HepG2 (cell line): ENCODE data around the gene TRPC4. TPM values are rescaled to one million over a fixed set of nuclear protein-coding genes. Genes with fewer than 3 reads are reported as not detected.

Experiments
- ATAC-seq: fragments of 200-7000 bp; cut with Tn5 transposase; 3 replicates; pipeline ENCODE4 v1.9.1; 2020; ENCODE audit warnings: mild to moderate bottlenecking, moderate library complexity
- BruUV-seq: library from RNA; stranded (reverse); fragments of 400-500 nt; replicated peaks from 2 replicates; lab custom pipeline; 2021; lab: Mats Ljungman, UMichigan
- CTCF ChIA-PET: fragments of 300-600 bp; formaldehyde crosslinking; extraction: SDS; loops from one replicate; lab custom pipeline; 2021; ENCODE audit warnings: low total read pairs, inconsistent platforms, low intra/inter-chr PET ratio; lab: Yijun Ruan, JAX
- POLR2A ChIA-PET: fragments of 350-600 bp; sonication (Branson Sonifier 250); formaldehyde crosslinking; loops from one replicate; lab custom pipeline; 2020; ENCODE audit warnings: antibody characterized with exemption, inconsistent platforms; lab: Yijun Ruan, JAX
- DNase-seq: peaks from one replicate; pipeline ENCODE4 v3.0.0-alpha.2; 2015; ENCODE audit warnings: low spot score
- FAIRE-seq: peaks from 3 replicates; lab custom pipeline; 2011; peaks lifted over from hg19 to GRCh38; lab: Jason Lieb, UNC
- H2AFZ ChIP-seq: one replicate; pipeline ENCODE4 v1.6.1; 2011; ENCODE audit warnings: low read length, inconsistent platforms
- H3K27ac ChIP-seq: fragments of 300-600 bp; 3 replicates; pipeline ENCODE4 v1.8.0; 2011; ENCODE audit warnings: mixed run types, mild to moderate bottlenecking, mixed read lengths, low read length, inconsistent platforms; ENCODE audit not compliant: insufficient read depth; ENCODE audit errors: extremely low read length
- H3K27me3 ChIP-seq, 2 experiments: fragments of 200-600 bp in 1 of 2; 2 replicates in 1 of 2; 3 replicates in 1 of 2; pipeline versions ENCODE4 v1.6.0 to v1.8.0; 2011; ENCODE audit warnings: low read length in 2 of 2, mild to moderate bottlenecking in 2 of 2, moderate library complexity in 2 of 2, inconsistent platforms in 1 of 2; ENCODE audit not compliant: insufficient read depth in 2 of 2, control insufficient read depth in 1 of 2
- H3K36me3 ChIP-seq, 2 experiments: fragments of 200-600 bp in 1 of 2; replicated peaks in 1 of 2; 2 replicates in 1 of 2; 3 replicates in 1 of 2; pipeline versions ENCODE4 v1.5.1 to v1.8.0; 2011; ENCODE audit warnings: low read length in 2 of 2, inconsistent platforms in 1 of 2; ENCODE audit not compliant: insufficient read depth in 2 of 2, control insufficient read depth in 1 of 2
- H3K4me1 ChIP-seq: 2 replicates; pipeline ENCODE4 v1.5.1; 2012; ENCODE audit warnings: low read length, inconsistent platforms; ENCODE audit not compliant: insufficient read depth
- H3K4me2 ChIP-seq: 2 replicates; pipeline ENCODE4 v1.6.0; 2011; ENCODE audit warnings: low read depth, low read length, inconsistent platforms
- H3K4me3 ChIP-seq, 3 experiments: fragments of 200-600 bp in 1 of 3; sonication (generic), shearing (Covaris generic) in 1 of 3; replicated peaks in 1 of 3; 2 replicates each; pipeline ENCODE4 v1.5.1; 2011 to 2016; ENCODE audit warnings: low read length in 3 of 3, inconsistent platforms in 2 of 3, low read depth in 2 of 3, mild to moderate bottlenecking in 2 of 3, control low read depth in 1 of 3, mixed read lengths in 1 of 3; ENCODE audit not compliant: insufficient read depth in 1 of 3
- H3K79me2 ChIP-seq: one replicate; pipeline ENCODE4 v1.6.1; 2011; ENCODE audit warnings: low read length, inconsistent platforms; ENCODE audit not compliant: insufficient read depth
- H3K9ac ChIP-seq: 2 replicates; pipeline ENCODE4 v1.6.0; 2011; ENCODE audit warnings: mild to moderate bottlenecking, low read depth, low read length, inconsistent platforms; ENCODE audit not compliant: insufficient read depth
- H3K9me3 ChIP-seq: 2 replicates; pipeline ENCODE4 v1.5.1; 2012; ENCODE audit warnings: mild to moderate bottlenecking, low read length
- H4K20me1 ChIP-seq: 2 replicates; pipeline ENCODE4 v1.6.0; 2011; ENCODE audit warnings: inconsistent platforms, mild to moderate bottlenecking, low read length, moderate library complexity; ENCODE audit not compliant: insufficient read depth
- CEBPB ChIP-seq: IDR thresholded peaks from 2 replicates; pipeline ENCODE4 v1.6.1; 2011; ENCODE audit warnings: low read depth, low read length, improper control_type of control experiment, borderline replicate concordance
- HMG20A ChIP-seq: IDR thresholded peaks from 2 replicates; pipeline ENCODE4 v1.6.1; 2016; ENCODE audit warnings: borderline replicate concordance
- PAF1 ChIP-seq: IDR thresholded peaks from 2 replicates; pipeline ENCODE4 v1.6.1; 2016; ENCODE audit warnings: missing genetic modification reagents, missing compliant biosample characterization
- REST ChIP-seq, 2 experiments: IDR thresholded peaks; 2 replicates each; pipeline ENCODE4 v1.6.1; 2011 to 2012; ENCODE audit warnings: low read length in 2 of 2, borderline replicate concordance in 1 of 2, low read depth in 1 of 2, mild to moderate bottlenecking in 1 of 2, moderate library complexity in 1 of 2
- THYN1 ChIP-seq: sonication (generic); formaldehyde crosslinking; IDR thresholded peaks from 2 replicates; pipeline ENCODE4 v1.8.1; 2023; ENCODE audit warnings: low read depth, mild to moderate bottlenecking, moderate library complexity, missing genetic modification reagents, borderline replicate concordance
- ZNF337 ChIP-seq: sonication (generic); formaldehyde crosslinking; IDR thresholded peaks from 2 replicates; pipeline ENCODE4 v1.5.1; 2020; ENCODE audit warnings: missing genetic modification reagents, low read depth, mild to moderate bottlenecking, borderline replicate concordance
- ZNF569 ChIP-seq: sonication (generic); formaldehyde crosslinking; IDR thresholded peaks from 2 replicates; pipeline ENCODE4 v1.5.0; 2020; ENCODE audit warnings: mild to moderate bottlenecking, missing genetic modification reagents, moderate library complexity, borderline replicate concordance
- ZNF792 ChIP-seq: IDR thresholded peaks from 2 replicates; pipeline ENCODE4 v1.6.1; 2016
- ZNF850 ChIP-seq: sonication (generic); formaldehyde crosslinking; conservative IDR thresholded peaks from 2 replicates; pipeline ENCODE4 v1.9.0; 2021; ENCODE audit warnings: mild to moderate bottlenecking, missing genetic modification reagents
- ZNF891 ChIP-seq: sonication (generic); formaldehyde crosslinking; IDR thresholded peaks from 2 replicates; pipeline ENCODE4 v1.5.0; 2020; ENCODE audit warnings: mild to moderate bottlenecking, missing genetic modification reagents
- WGBS: methylation state at CpG from one replicate; pipeline ENCODE4 v1.1.6; 2017; ENCODE audit warnings: low lambda C conversion rate; 5-methylcytosine and 5-hydroxymethylcytosine counted together
- in situ Hi-C: cut with HindIII; loops from 2 replicates; pipeline ENCODE4 v1.10.0; 2017; ENCODE audit warnings: low pct_unique_long_range_greater_than_20kb; ENCODE audit not compliant: extremely low pct_ligation_motif_present
- intact Hi-C: fragments of 100-400 bp; cut with micrococcal nuclease; formaldehyde crosslinking; loops from one replicate; pipeline ENCODE4 v1.10.0; 2022; ENCODE audit not compliant: unreplicated experiment
- polyA plus RNA-seq, 8 experiments: library from polyadenylated mRNA; depleted of rRNA in 3 of 8; stranded (reverse) in 7 of 8; unstranded in 1 of 8; fragments of >200 nt; fragmentation: Illumina TruSeq in 4 of 8; extraction: Trizol in 4 of 8; gene quantifications; 2 replicates each; pipeline versions ENCODE4 v1.2.1 to v1.2.3, GENCODE V29; 2011 to 2016; ENCODE audit warnings: low read depth in 4 of 8, missing spikeins in 1 of 8, mixed read lengths in 1 of 8; ENCODE audit not compliant: insufficient read depth in 1 of 8
- total RNA-seq, 5 experiments: library from RNA; depleted of rRNA; stranded (reverse); fragments of >200 nt; fragmentation: Illumina TruSeq; extraction: Trizol; gene quantifications; 2 replicates each; pipeline ENCODE4 v1.2.3, GENCODE V29; 2016; ENCODE audit warnings: low read depth in 1 of 5
- TF ChIP-seq, protein P1 (sequence below): sonication (generic); formaldehyde crosslinking; IDR thresholded peaks from 2 replicates; pipeline ENCODE4 v1.8.1; 2023; ENCODE audit warnings: missing genetic modification reagents, mild to moderate bottlenecking, borderline replicate concordance

TRPC4 gene
- total and polyA plus RNA-seq, 2 of the 13 experiments (the other 11 are each of a cell fraction or from before 2014, with no cell fraction given), result not detected

DNA sequence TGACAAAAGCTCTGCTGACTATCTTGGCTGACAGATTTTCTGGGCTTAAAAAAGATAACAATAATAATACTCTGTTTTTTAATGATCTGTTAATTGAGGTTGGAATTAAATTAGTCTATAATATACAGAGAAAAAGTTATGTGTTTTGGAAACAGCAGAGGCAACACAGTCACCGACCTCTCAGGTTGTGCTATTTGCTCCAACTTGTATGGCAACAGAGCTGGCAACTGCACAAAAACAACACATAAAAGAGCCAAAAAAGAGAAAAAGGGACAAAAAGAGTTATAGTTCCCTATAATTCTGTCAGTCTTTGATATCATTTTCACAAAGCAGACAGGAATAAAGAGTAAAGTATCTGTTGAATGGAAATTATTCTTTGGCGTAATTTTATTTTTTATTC is 168.7 kb downstream of the TRPC4 start (continued):
- no peak for TF ChIP-seq REST (IDR thresholded peaks at IDR 0.05; ENCODE audit: borderline replicate concordance in 1 of 2, low read depth in 1 of 2, low read length in 2 of 2)
- TF ChIP-seq, protein P1, sequence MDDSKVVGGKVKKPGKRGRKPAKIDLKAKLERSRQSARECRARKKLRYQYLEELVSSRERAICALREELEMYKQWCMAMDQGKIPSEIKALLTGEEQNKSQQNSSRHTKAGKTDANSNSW (CRISPR knock-in tag), result no peak
- TF ChIP-seq ZNF850 (CRISPR knock-in tag), result no peak
- TF ChIP-seq CEBPB, result no peak

- BruUV-seq, result no TSS peak
- no peaks in the 10 kb centered on the region for H4K20me1 ChIP-seq
- intact Hi-C loops, result no loop called here
- H3K4me3 ChIP-seq, result no peak overlapping the region
- ChIA-PET POLR2A (no interaction called here), CTCF (no interaction called here)
- H2AFZ ChIP-seq, result no peak overlapping the region
- H3K4me2 ChIP-seq, result no peak overlapping the region
- WGBS, result 35% methylated on average over 3 of the region's 3 CpGs
- H3K27ac ChIP-seq, result no peak overlapping the region
- ATAC-seq, result no peak
- no peak overlapping the region for H3K9ac ChIP-seq
- H3K27me3 ChIP-seq, result no peaks in the 10 kb centered on the region; a peak in 1 of 5 replicates
- DNase-seq, result no peak
- no peak for FAIRE-seq
- H3K79me2 ChIP-seq, result no peaks in the 10 kb centered on the region
- in situ Hi-C loops, result no loop called here
- no peaks in the 10 kb centered on the region for H3K36me3 ChIP-seq
- TF ChIP-seq ZNF337 (CRISPR knock-in tag) (no peak), ZNF891 (no peak), ZNF569 (no peak), THYN1 (CRISPR knock-in tag) (no peak), PAF1 (CRISPR knock-in tag) (no peak), ZNF792 (CRISPR knock-in tag) (no peak), HMG20A (CRISPR knock-in tag) (no peak)
- TF ChIP-seq, all 625 proteins: peak for 0
- Histone ChIP-seq H3K4me1 (no peaks in the 10 kb centered on the region), H3K9me3 (no peaks in the 10 kb centered on the region)
Observed at GRCh38 chr13:37695200-37695599, 174.4 kb downstream of the TRPC4 start.
